HG03571 (cell line): ENCODE measurements around the gene CAMK1D.
A peak's percentile ranks its signal among the peaks of the same experiment; 100 is the strongest.
"Not testable (repeated sequence)": the region's sequence is repeated elsewhere in the genome, so short reads cannot be mapped to it uniquely, and the experiment has no call there.

Experiments used
- ATAC-seq: cut with Tn5 transposase; IDR thresholded peaks from one replicate; pipeline ENCODE4 v1.9.1; 2021; ENCODE audit not compliant: unreplicated experiment

CAMK1D gene

GRCh38 chr10:12348870-12349628 is at the start of gene CAMK1D:
Gene CAMK1D, plus strand, starts transcription at chr10:12349547.
- ATAC-seq, result peak; percentile 50

- ATAC-seq, result not testable (repeated sequence)
Measured at GRCh38 chr10:12301036-12301435, 48.3 kb upstream of the CAMK1D start.

DNA sequence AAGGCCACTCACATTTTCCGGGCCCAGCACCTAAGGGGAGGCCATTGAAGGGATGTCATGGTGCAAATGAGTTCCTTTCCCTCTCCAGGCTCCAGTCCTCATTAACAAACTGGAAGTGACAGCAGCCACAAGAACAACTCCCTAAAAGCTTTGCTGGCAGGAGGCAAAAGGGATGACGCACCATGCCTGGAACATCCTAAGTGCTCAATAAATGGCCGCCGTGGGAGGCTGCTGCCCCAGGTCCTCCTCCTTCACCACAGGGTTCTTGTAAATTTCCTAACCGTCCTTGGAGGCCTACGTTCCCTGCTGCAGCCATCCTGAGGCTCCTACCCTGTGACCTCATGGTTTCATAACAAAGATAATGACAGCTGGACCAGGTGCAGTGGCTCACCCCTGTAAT is 41.3 kb upstream of the CAMK1D start:
- no peak for ATAC-seq

DNA sequence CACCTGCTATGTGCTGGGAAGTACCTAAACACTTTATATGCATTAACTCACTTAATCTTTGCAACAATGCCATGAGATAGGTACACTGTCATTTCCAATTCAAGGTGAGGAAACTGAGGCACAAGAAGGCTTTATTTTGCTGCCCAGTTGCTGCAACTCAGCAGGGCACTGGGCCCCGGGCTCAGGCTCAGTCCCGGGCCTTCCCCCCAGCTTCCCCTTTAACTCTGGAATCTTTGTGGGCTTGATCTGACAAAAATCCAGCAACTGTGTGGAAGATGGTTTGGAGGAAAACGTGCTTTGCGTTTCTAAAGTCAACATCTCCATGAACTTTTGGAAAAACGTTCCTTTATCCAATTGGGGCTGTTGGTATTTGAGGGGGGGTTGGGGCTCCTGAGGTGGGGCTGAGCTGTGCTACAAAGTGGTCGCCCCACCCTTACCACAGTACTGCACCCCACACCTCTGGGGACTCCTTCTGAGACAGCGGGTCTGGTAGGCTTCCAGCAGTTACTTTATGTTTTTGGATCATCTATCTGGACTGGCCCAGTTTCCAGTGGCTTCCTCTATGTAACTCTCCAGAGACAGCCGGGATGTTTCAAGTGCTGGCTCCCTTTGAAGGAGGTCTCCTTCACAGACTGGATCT is 40.5 kb upstream of the CAMK1D start:
- ATAC-seq, result no peak

DNA sequence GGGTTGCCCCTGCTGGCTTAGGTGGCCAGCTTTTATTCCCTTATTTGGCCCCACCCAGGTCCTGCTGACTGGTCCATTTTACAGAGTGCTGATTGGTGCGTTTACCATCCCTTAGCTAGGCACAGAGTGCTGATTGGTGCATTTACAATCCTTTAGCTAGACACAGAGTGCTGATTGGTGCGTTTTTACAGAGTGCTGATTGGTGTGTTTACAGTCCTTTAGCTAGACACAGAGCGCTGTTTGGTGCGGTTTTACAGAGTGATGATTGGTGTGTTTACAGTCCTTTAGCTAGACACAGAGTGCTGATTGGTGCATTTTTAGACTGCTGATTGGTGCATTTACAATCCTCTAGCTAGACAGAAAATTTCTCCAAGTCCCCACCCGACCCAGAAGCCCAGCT is 39.6 kb upstream of the CAMK1D start:
- ATAC-seq, result not testable (repeated sequence)

DNA sequence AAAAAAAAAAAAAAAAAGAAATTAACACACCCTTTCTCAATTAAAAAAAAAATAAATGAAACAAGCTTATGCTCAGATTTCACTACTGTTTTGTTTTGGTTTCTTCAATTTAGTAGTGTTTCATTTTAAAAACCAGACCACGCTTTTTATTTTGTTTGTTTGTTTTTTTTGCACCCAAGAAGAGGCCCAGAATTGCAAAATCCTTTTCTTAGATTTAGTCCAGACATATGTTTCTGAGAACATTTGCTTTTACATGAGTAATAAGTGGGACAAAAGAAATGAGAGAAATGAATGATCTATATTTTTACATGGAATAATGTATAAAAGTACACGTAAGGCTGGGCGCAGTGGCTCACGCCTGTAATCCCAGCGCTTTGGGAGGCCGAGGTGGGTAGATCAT is 34.5 kb upstream of the CAMK1D start:
- ATAC-seq, result no peak

GRCh38 chr10:12319076-12319475 is 30.3 kb upstream of the CAMK1D start:
- ATAC-seq, result no peak

DNA sequence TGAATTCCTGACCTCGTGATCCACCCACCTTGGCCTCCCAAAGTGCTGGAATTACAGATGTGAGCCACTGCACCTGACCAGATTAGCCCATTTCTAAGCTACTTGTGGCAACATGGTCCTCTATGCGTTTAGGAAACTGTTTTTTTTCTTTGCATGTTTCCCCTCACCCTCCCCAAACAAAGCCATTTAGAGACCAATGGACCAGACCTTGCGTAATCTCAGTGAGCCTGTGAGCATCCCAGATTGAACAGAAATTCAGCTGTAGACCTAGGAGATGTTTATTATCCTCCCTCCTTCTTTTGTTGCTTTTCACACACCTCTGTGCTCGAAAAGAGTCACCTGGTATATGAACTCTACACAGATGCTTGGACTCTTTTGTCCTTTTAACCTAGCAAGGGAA is 28.5 kb upstream of the CAMK1D start:
- no peak for ATAC-seq

- no peak for ATAC-seq
Measured at GRCh38 chr10:12321641-12322040, 27.7 kb upstream of the CAMK1D start.

GRCh38 chr10:12322583-12323131 is 26.7 kb upstream of the CAMK1D start:
- ATAC-seq, result no peak

DNA sequence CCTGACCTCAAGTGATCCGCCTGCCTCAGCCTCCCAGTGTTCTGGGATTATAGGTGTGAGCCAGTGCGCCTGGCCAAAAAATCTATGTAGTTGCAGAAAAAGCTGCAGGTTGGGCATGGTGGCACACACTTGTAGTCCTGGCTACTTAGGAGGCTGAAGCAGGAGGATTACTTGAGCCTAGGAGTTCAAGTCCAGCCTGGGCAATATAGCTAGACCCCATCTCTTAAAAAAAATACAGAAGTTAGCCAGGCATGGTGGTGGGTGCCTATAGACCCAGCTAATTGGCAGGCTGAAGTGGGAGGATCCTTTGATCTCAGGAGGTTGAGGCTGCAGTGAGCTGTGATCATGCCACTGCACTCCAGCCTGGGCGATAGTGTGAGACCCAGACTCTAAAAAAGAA is 24.8 kb upstream of the CAMK1D start:
- ATAC-seq, result no peak

DNA sequence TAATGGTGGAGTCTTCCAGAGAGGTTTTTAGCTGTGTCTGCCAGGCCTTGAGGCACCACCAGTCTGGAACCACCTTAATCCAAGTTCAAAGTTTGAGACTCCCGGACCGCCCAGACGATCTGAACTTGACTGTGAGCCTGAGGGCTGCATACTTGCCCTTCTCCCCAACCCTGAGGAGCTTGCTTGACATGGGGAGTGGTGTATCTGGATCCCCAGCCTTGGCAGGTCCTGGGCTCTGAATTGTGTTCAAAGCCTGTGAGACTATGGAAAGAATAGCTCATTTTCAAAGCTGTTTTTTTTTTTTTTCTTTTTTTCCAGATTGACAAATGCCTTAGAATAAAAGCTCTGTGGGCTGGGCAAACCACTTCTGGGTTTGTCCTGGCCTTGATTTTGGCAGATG is 22.3 kb upstream of the CAMK1D start:
- ATAC-seq, result no peak

- no peak for ATAC-seq
Measured at GRCh38 chr10:12327476-12327875, 21.9 kb upstream of the CAMK1D start.

- ATAC-seq, result not testable (repeated sequence)
Measured at GRCh38 chr10:12328312-12328711, 21.0 kb upstream of the CAMK1D start.

GRCh38 chr10:12332572-12333379 is 16.6 kb upstream of the CAMK1D start:
- ATAC-seq, result no peak

- peak; percentile 68 for ATAC-seq
Measured at GRCh38 chr10:12333380-12334185, 15.8 kb upstream of the CAMK1D start.

DNA sequence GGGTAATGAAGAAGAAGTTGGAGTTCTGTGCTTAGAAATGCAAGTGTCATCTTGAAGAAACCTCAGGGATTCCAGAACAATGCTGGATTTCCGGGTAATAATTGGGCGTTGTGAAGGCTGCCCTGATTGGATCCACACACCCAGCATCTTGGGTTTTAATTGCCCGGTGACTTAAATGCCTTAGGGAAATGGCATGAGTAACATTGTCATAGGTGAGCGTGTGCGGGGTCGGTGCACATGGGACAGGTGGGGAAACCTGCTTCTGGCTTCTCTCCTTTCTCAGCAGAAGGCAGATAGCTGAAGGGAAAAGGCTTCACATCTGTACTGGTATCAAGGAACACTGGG is 15.2 kb upstream of the CAMK1D start:
- no peak for ATAC-seq

GRCh38 chr10:12335169-12335568 is 14.2 kb upstream of the CAMK1D start:
- ATAC-seq, result not testable (repeated sequence)

- no peak for ATAC-seq
Measured at GRCh38 chr10:12337453-12338372, 11.6 kb upstream of the CAMK1D start.

GRCh38 chr10:12338981-12339380 is 10.4 kb upstream of the CAMK1D start:
- ATAC-seq, result no peak
